ENCODE measurements around the gene MRPL14. TPM values are rescaled to one million over a fixed set of nuclear protein-coding genes. Genes with fewer than 3 reads are reported as not detected.

MRPL14 gene
- total and polyA plus RNA-seq, 9 of the 15 experiments (the other 6 are each of a cell fraction or from before 2014, with no cell fraction given): 126 to 424 (median 165) TPM

GRCh38 chr6:44172731-44173500 lies 45.7 kb upstream of the MRPL14 start (continued):
- TF ChIP-seq CREB5 (CRISPR knock-in tag; IDR thresholded peaks at IDR 0.05): no peak
- TF ChIP-seq PKNOX1 (IDR thresholded peaks at IDR 0.05): peak; percentile 34
- no peak for TF ChIP-seq RFX5 (IDR thresholded peaks at IDR 0.05; ENCODE audit: low read depth, low read length)
- no peak for TF ChIP-seq ZKSCAN3 (CRISPR knock-in tag; IDR thresholded peaks at IDR 0.05)
- TF ChIP-seq TBL1XR1 (IDR thresholded peaks at IDR 0.05; ENCODE audit: low read length in 2 of 2): peak in 1 of 2 experiments; percentile 56; a peak in 1 of 4 replicates
- TF ChIP-seq SMAD1 (IDR thresholded peaks at IDR 0.05; ENCODE audit: low read depth, low read length, partially characterized antibody): no peak
- TF ChIP-seq ZNF263 (CRISPR knock-in tag; IDR thresholded peaks at IDR 0.05; ENCODE audit: borderline replicate concordance): peak; percentile 68
- peak in 1 of 2 experiments; percentile 44; a peak in 1 of 3 replicates for TF ChIP-seq CBX3 (IDR thresholded peaks at IDR 0.05; ENCODE audit: borderline replicate concordance in 1 of 2, low read length in 2 of 2)
- TF ChIP-seq DEAF1 (CRISPR knock-in tag; IDR thresholded peaks at IDR 0.05): peak; percentile 95
- no peak for TF ChIP-seq NCOR1 (IDR thresholded peaks at IDR 0.05)
- peak; percentile 95 for TF ChIP-seq ARID2 (IDR thresholded peaks at IDR 0.05)
- TF ChIP-seq NR2C1 (IDR thresholded peaks at IDR 0.05): no peak
- no peak for TF ChIP-seq NR2C1 (tag; IDR thresholded peaks at IDR 0.05)
- peak; percentile 90 for TF ChIP-seq RBM25 (IDR thresholded peaks at IDR 0.05; ENCODE audit: low read depth, low read length, severe bottlenecking)
- TF ChIP-seq ZNF274 (IDR thresholded peaks at IDR 0.05; ENCODE audit: borderline replicate concordance, low read depth, low read length): no peak
- no peak for TF ChIP-seq ZSCAN29 (IDR thresholded peaks at IDR 0.05)
- TF ChIP-seq ZNF583 (CRISPR knock-in tag; IDR thresholded peaks at IDR 0.05): no peak
- no peak for TF ChIP-seq CUX1 (CRISPR knock-in tag; IDR thresholded peaks at IDR 0.05)

All from K562 (cell line).